Astrocyte (in vitro differentiated cells and primary cell): ENCODE results near the gene CADPS. TPM values are rescaled to one million over a fixed set of nuclear protein-coding genes. Genes with fewer than 3 reads are reported as not detected.

Source experiments
- DNase-seq: peaks from one replicate; pipeline ENCODE4 v3.0.0-alpha.2; 2010; ENCODE audit warnings: low read depth
- FAIRE-seq: peaks from 2 replicates; lab custom pipeline; 2011; peaks lifted over from hg19 to GRCh38; lab: Jason Lieb, UNC
- H2AFZ ChIP-seq: 2 replicates; pipeline ENCODE4 v1.6.0; 2012; ENCODE audit warnings: low read depth, low read length, inconsistent platforms
- H3K27ac ChIP-seq: 2 replicates; pipeline ENCODE4 v1.5.1; 2011; ENCODE audit warnings: low read depth, low read length, inconsistent platforms
- H3K27me3 ChIP-seq: 2 replicates; pipeline ENCODE4 v1.6.0; 2011; ENCODE audit warnings: low read length, inconsistent platforms; ENCODE audit not compliant: insufficient read depth
- H3K36me3 ChIP-seq: 2 replicates; pipeline ENCODE4 v1.5.1; 2011; ENCODE audit warnings: low read length, inconsistent platforms; ENCODE audit not compliant: insufficient read depth
- H3K4me1 ChIP-seq: 2 replicates; pipeline ENCODE4 v1.5.1; 2011; ENCODE audit warnings: low read length, inconsistent platforms; ENCODE audit not compliant: insufficient read depth
- H3K4me2 ChIP-seq: 2 replicates; pipeline ENCODE4 v1.6.0; 2012; ENCODE audit warnings: low read length, inconsistent platforms
- H3K4me3 ChIP-seq: 2 replicates; pipeline ENCODE4 v1.5.1; 2011; ENCODE audit warnings: low read depth, mild to moderate bottlenecking, low read length, inconsistent platforms; ENCODE audit not compliant: insufficient read depth
- H3K79me2 ChIP-seq: 2 replicates; pipeline ENCODE4 v1.6.0; 2012; ENCODE audit warnings: mild to moderate bottlenecking, low read length, inconsistent platforms; ENCODE audit not compliant: insufficient read depth
- H3K9ac ChIP-seq: 2 replicates; pipeline ENCODE4 v1.6.0; 2012; ENCODE audit warnings: mild to moderate bottlenecking, low read length, inconsistent platforms
- H3K9me3 ChIP-seq: 2 replicates; pipeline ENCODE4 v1.5.1; 2012; ENCODE audit warnings: low read depth, mild to moderate bottlenecking, low read length, inconsistent platforms; ENCODE audit not compliant: insufficient read depth
- H4K20me1 ChIP-seq: 2 replicates; pipeline ENCODE4 v1.6.0; 2012; ENCODE audit warnings: low read length, inconsistent platforms; ENCODE audit not compliant: insufficient read depth
- H3K27ac Mint-ChIP-seq: one replicate; pipeline ENCODE4 v1.8.0; 2021; ENCODE audit warnings: mild to moderate bottlenecking, mixed read lengths; ENCODE audit not compliant: unreplicated experiment
- H3K27me3 Mint-ChIP-seq: one replicate; pipeline ENCODE4 v1.8.0; 2021; ENCODE audit warnings: low read depth, mixed read lengths; ENCODE audit not compliant: unreplicated experiment
- H3K36me3 Mint-ChIP-seq: one replicate; pipeline ENCODE4 v1.8.0; 2021; ENCODE audit warnings: low read depth, mixed read lengths; ENCODE audit not compliant: unreplicated experiment
- H3K4me1 Mint-ChIP-seq: one replicate; pipeline ENCODE4 v1.8.0; 2021; ENCODE audit warnings: low read depth, mixed read lengths; ENCODE audit not compliant: unreplicated experiment
- H3K4me3 Mint-ChIP-seq: one replicate; pipeline ENCODE4 v1.8.0; 2021; ENCODE audit warnings: mild to moderate bottlenecking, moderate library complexity, mixed read lengths; ENCODE audit not compliant: unreplicated experiment
- H3K9me3 Mint-ChIP-seq: one replicate; pipeline ENCODE4 v1.8.0; 2021; ENCODE audit warnings: mild to moderate bottlenecking, mixed read lengths; ENCODE audit not compliant: unreplicated experiment
- EZH2 ChIP-seq: IDR thresholded peaks from 2 replicates; pipeline ENCODE4 v1.6.1; 2012; ENCODE audit warnings: mild to moderate bottlenecking, low read length, inconsistent platforms; ENCODE audit not compliant: insufficient read depth
- total RNA-seq: library from RNA; stranded (reverse); gene quantifications from 2 replicates; pipeline ENCODE4 v1.2.1, GENCODE V29; 2021
- TF ChIP-seq, protein P1 (sequence below): IDR thresholded peaks from 2 replicates; pipeline ENCODE4 v1.5.1; 2011; ENCODE audit warnings: low read depth, mild to moderate bottlenecking, inconsistent platforms, low read length, moderate library complexity; ENCODE audit not compliant: insufficient read depth

Gene CADPS
- total RNA-seq, 1 donor from 2014 or later, result 5.4 TPM

DNA sequence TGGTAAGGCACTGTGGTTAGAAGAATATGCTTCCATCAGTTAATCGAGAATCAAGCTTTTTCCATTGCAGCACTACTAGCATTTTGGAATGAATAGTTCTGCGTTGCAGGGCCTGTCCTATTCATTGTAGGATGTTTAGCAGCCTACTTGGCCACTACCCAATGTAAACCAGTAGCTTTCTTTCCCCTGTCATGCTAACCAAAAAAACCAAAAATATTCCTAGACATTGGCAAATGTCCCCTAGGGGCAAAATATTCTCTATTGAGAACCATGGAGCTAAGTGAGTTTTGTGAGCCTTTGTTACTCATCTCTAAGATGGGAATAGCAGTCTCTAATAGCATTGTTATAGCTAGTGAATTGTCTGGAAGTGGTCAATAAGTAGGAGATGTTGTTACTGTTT lies 187.2 kb downstream of the CADPS start:
- Histone ChIP-seq H4K20me1 (no peaks in the 10 kb centered on the region), H3K27ac (no peak overlapping the region), H3K4me3 (no peak overlapping the region), H3K9me3 (no peaks in the 10 kb centered on the region), H3K79me2 (no peaks in the 10 kb centered on the region), H3K9ac (no peak overlapping the region), H3K4me1 (no peaks in the 10 kb centered on the region), H2AFZ (no peak overlapping the region), H3K4me2 (no peak overlapping the region), H3K36me3 (no peaks in the 10 kb centered on the region), H3K27me3 (peaks cover 2% of the 10 kb centered on the region)
- Mint-ChIP-seq H3K9me3 (no peaks in the 10 kb centered on the region), H3K4me3 (no peak overlapping the region), H3K4me1 (no peaks in the 10 kb centered on the region), H3K27ac (no peak overlapping the region), H3K27me3 (no peaks in the 10 kb centered on the region), H3K36me3 (no peaks in the 10 kb centered on the region)
- FAIRE-seq, result no peak
- DNase-seq, result peak; percentile 44
- TF ChIP-seq, protein P1, sequence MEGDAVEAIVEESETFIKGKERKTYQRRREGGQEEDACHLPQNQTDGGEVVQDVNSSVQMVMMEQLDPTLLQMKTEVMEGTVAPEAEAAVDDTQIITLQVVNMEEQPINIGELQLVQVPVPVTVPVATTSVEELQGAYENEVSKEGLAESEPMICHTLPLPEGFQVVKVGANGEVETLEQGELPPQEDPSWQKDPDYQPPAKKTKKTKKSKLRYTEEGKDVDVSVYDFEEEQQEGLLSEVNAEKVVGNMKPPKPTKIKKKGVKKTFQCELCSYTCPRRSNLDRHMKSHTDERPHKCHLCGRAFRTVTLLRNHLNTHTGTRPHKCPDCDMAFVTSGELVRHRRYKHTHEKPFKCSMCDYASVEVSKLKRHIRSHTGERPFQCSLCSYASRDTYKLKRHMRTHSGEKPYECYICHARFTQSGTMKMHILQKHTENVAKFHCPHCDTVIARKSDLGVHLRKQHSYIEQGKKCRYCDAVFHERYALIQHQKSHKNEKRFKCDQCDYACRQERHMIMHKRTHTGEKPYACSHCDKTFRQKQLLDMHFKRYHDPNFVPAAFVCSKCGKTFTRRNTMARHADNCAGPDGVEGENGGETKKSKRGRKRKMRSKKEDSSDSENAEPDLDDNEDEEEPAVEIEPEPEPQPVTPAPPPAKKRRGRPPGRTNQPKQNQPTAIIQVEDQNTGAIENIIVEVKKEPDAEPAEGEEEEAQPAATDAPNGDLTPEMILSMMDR, result no peak
- no peak for TF ChIP-seq EZH2

DNA sequence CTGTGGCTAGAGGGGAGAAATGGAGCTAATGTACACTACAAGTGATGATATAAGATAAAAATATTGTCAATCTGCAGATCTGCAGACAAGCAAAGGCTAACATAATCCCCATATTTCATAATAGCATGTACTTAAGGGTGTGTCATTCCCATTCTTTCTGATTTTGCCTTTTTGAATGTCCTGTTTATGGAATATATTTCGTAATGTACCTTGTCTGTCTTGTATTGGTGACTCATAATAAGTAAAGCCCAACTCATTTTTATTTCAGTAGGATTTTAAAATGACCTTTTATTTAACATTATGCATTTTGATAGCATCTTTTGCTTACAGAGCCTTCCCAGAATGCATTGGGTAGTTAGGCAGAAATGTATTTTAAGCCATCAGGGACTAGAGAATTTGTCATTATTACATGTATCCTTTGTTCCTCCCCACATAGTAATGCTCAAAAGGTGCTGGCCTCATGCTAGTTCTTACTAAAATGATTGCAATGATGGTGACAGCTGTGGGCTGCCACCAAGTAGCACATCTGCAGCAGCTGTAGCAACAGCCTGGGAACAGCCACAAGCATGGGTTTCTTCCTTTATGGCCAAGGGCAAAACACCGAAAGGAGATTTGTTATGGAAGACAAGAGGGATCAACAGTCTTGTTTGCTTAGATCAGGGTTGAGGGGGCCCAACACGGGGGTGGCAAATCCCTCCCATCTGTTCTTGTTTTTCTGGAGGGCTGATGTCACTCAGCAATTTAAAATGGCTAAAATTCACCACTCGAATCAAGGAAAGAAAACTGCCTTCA lies 188.5 kb downstream of the CADPS start:
- Mint-ChIP-seq H3K4me1 (no peaks in the 10 kb centered on the region), H3K27ac (no peak overlapping the region), H3K36me3 (no peaks in the 10 kb centered on the region), H3K9me3 (no peaks in the 10 kb centered on the region), H3K4me3 (no peak overlapping the region), H3K27me3 (peaks cover 3% of the 10 kb centered on the region)
- no peaks in the 10 kb centered on the region for H3K27me3 ChIP-seq
- no peak overlapping the region for H3K4me3 ChIP-seq
- H3K9me3 ChIP-seq, result no peaks in the 10 kb centered on the region
- H3K79me2 ChIP-seq, result no peaks in the 10 kb centered on the region
- no peak overlapping the region for H3K9ac ChIP-seq
- H3K27ac ChIP-seq, result no peak overlapping the region
- H2AFZ ChIP-seq, result no peak overlapping the region
- H3K4me2 ChIP-seq, result no peak overlapping the region
- no peaks in the 10 kb centered on the region for H4K20me1 ChIP-seq
- no peaks in the 10 kb centered on the region for H3K4me1 ChIP-seq
- H3K36me3 ChIP-seq, result no peaks in the 10 kb centered on the region
- TF ChIP-seq, protein P1, result no peak
- no peak for TF ChIP-seq EZH2
- FAIRE-seq (no peak), DNase-seq (peak; percentile 7)

DNA sequence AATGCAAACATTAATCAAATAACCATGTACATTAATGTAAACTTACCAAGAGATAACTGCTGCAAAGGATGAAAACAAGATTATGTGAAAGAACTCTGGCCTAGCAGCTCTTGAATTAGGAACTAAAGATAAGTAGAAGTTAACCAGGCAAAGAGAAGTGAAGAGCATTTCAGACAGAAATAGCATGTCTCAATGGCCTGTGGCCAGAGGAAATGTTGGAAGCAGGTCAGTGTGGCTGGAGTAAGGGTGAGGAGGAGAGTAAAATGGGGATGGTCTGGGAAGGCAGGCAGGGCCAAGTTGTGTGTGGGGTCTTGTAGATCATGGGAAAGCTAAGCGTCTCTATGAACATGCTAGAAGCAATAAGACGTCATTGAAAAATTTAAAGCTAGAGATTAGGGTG lies 192.4 kb downstream of the CADPS start:
- H3K79me2 ChIP-seq, result no peaks in the 10 kb centered on the region

More for the DNA sequence above, 192.4 kb downstream of the CADPS start:
- no peaks in the 10 kb centered on the region for H4K20me1 ChIP-seq
- no peak overlapping the region for H3K9ac ChIP-seq
- H3K4me1 ChIP-seq, result no peaks in the 10 kb centered on the region
- no peaks in the 10 kb centered on the region for H3K27me3 ChIP-seq
- no peak overlapping the region for H3K4me2 ChIP-seq
- Mint-ChIP-seq H3K4me3 (no peak overlapping the region), H3K27me3 (peaks cover 8% of the 10 kb centered on the region), H3K27ac (no peak overlapping the region), H3K4me1 (no peaks in the 10 kb centered on the region), H3K36me3 (no peaks in the 10 kb centered on the region), H3K9me3 (no peaks in the 10 kb centered on the region)
- no peak overlapping the region for H3K27ac ChIP-seq
- DNase-seq (no peak), FAIRE-seq (no peak)
- TF ChIP-seq, protein P1, result no peak
- TF ChIP-seq EZH2, result no peak
- no peaks in the 10 kb centered on the region for H3K36me3 ChIP-seq
- no peak overlapping the region for H2AFZ ChIP-seq
- no peak overlapping the region for H3K4me3 ChIP-seq
- H3K9me3 ChIP-seq, result no peaks in the 10 kb centered on the region
